HG03571 (cell line): ENCODE measurements around the gene GJC2.
"Not testable (repeated sequence)": the region's sequence is repeated elsewhere in the genome, so short reads cannot be mapped to it uniquely, and the experiment has no call there.

Experiments used
- ATAC-seq: cut with Tn5 transposase; IDR thresholded peaks from one replicate; pipeline ENCODE4 v1.9.1; 2021; ENCODE audit not compliant: unreplicated experiment

The GJC2 gene

GRCh38 chr1:228184152-228184551 is 34.4 kb downstream of the GJC2 start:
- no peak for ATAC-seq

- no peak for ATAC-seq
Measured at GRCh38 chr1:228185641-228185965, 35.9 kb downstream of the GJC2 start.

GRCh38 chr1:228188249-228188648 is 38.5 kb downstream of the GJC2 start:
- not testable (repeated sequence) for ATAC-seq

- ATAC-seq = no peak
Measured at GRCh38 chr1:228190182-228190581, 40.5 kb downstream of the GJC2 start.

GRCh38 chr1:228190778-228191177 is 41.0 kb downstream of the GJC2 start:
- no peak for ATAC-seq

- no peak for ATAC-seq
Measured at GRCh38 chr1:228194436-228194835, 44.7 kb downstream of the GJC2 start.

GRCh38 chr1:228194921-228195812 is 45.4 kb downstream of the GJC2 start:
- no peak for ATAC-seq

- no peak for ATAC-seq
Measured at GRCh38 chr1:228197555-228198147, 47.9 kb downstream of the GJC2 start.

GRCh38 chr1:228198977-228199590 is 49.4 kb downstream of the GJC2 start:
- ATAC-seq = no peak

- ATAC-seq = no peak
Measured at GRCh38 chr1:228204958-228205357, 55.2 kb downstream of the GJC2 start.

GRCh38 chr1:228205526-228206436 is 56.1 kb downstream of the GJC2 start:
- no peak for ATAC-seq

GRCh38 chr1:228206582-228207351 is 57.0 kb downstream of the GJC2 start:
- no peak for ATAC-seq

GRCh38 chr1:228207381-228207810 is 57.7 kb downstream of the GJC2 start:
- ATAC-seq = no peak

- no peak for ATAC-seq
Measured at GRCh38 chr1:228207851-228208821, 58.4 kb downstream of the GJC2 start, which contains the start of gene OBSCN. Gene OBSCN, plus strand, starts transcription at chr1:228208044. Its CDS starts 3,740 bp downstream, at chr1:228211784.

- no peak for ATAC-seq
Measured at GRCh38 chr1:228208831-228209551, 59.3 kb downstream of the GJC2 start.
